NCI-H1048 (cell line): ENCODE measurements around the gene PDIA6.
"Not testable (repeated sequence)": the region's sequence is repeated elsewhere in the genome, so short reads cannot be mapped to it uniquely, and the experiment has no call there.

Source experiments
- DNase-seq: peaks from one replicate; lab custom pipeline; 2025; lab: John Stamatoyannopoulos, UW

The PDIA6 gene

DNA sequence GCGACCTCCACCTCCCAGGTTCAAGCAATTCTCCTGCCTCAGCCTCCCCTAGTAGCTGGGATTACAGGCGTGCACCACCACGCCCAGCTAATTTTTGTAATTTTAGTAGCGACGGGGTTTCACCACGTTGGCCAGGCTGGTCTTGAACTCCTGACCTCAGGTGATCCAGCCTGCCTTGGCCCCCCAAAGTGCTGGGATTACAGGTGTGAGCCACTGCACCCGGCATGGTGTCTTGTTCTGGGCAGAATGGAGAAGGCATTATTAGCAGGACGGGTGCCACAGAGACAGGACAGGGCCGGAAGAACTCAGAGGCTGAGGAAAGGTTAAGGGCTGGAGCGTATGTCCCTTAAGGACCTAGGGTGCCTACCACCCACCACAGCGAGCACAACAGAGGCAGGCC is 31.8 kb downstream of the PDIA6 start:
- DNase-seq = not testable (repeated sequence)

DNA sequence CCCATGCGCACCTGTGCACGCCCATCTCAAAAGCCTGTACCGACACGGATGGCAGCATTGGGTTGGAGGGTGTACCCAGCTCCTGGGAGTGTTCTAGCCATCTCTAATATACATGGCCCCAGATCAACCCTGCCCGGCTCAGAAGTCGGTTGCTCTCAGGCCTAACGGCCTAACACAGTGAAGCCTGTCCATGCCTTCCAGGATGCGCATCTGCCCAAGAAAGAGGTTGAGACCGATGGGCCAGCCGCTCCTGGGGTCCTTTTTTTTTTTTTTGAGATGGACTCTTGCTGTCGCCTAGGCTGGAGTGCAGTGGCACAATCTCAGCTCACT is 32.1 kb downstream of the PDIA6 start:
- DNase-seq = no peak

- DNase-seq = no peak
Measured at GRCh38 chr2:10779776-10780490, 32.7 kb downstream of the PDIA6 start.

DNA sequence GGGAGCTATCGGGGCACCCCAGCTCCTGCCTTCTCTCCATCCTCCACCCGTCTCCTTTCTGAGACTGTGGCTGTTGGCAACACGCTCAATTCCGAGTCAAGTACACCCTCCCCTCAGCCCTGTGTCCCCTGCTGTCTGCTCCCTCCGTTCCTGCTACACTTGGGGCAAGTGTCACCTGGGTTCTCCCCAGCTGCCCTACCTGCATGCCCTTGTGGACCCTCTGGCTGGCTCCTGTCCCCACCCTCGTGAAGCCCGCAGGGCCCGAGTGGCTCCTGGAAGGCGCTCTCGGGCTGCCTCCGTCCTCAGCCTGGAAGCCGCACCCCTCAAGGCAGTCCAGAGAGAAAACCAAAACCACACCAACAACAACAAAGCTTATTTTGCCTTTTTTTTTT is 33.9 kb downstream of the PDIA6 start:
- DNase-seq = no peak

DNA sequence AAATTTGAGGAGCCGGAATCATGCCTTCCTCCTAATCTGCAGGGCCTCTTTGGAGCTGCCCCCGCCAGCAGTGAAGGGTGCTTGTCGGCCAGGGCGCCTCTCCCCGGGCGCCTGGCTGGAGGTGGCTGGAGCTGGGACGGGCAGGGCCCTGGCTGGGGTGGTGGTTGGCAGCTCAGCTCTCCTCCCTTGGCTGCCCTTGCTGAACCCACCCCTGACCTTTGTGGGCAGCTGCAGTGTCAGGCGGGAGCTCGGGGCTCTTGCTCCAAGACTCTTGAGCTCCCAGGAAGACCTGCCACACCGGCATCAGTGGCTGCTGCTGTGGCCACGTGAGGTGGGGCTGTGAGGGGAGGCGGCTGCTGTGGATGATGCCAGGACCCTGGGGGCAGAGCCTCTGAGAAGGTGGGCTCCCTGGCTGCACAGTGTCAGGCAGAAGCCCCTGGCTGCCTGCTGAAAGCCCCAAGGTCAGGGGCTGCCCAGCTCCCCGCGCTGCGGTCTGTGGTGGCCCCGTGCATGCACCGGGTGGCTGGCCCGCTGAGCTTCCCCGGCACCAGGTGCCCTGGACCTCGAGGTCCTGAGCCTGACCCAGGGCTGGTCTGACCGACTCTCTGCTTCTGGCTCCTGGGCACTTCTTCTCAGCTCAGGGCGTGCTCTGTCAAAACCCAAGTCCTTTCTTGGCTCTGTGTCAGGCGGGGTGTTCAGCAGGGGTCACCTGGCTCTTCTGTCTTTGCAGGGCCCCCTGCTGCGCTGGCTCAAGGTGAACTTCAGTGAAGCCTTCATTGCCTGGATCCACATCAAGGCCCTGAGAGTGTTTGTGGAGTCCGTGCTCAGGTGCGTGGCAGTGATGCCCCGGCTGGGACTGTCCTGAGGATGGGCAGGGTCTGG is 34.5 kb downstream of the PDIA6 start:
- DNase-seq = no peak

DNA sequence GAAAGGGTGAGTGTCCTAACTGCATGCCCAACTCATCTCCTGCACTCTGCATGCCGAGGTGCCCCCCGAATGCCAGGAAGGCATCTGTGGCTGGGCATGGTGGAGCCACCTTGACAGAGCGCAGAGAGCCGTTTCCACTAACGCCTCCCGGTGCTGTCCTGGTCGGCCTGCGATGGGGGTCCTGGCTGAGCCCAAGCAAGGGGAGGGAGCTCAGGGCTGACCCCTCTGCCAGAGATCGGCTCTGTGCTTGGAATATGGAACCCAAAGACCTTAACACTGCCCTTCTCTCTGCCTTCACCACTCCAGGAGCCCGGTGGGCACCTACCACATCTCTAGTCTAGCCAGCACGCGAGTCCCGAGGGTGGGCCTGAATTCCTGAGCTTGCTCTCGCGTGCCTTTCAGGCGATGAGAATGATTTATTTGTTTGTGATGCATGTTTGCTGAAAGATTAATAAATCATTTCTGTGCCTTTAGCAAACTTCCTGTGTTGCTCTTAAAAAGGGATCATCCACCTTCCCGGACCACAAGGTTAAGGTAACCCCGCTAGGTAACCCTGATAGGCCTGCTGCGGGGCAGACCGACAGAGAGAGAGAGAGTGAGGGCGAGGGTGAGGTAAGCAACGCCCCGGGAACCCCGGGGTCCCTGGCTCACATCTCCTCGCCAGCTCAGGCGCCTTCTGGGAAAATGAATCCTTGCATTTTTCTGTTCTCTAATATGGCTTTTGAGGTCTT is 35.3 kb downstream of the PDIA6 start:
- DNase-seq = no peak

GRCh38 chr2:10776231-10776977 is 36.2 kb downstream of the PDIA6 start:
- DNase-seq = no peak

DNA sequence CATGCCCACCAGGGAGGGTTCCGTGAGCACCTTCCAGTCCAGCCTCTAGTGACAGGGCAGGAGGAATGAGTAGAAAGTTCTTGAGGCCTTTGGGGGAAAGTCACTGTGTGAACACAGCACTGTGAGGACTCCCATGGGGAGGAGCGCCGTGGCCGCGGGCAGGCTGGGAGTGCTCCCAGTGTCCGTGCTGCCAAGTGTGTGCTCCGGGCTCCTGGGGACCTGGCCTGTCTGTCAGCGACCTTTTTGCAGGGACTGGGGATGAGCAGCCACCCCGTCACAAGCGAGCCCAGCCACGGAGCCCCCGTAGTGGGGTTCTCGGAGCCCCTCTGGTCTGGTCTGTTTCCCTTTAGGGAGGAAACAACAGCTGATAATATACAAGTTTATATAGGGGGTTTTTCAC is 36.8 kb downstream of the PDIA6 start:
- no peak for DNase-seq

GRCh38 chr2:10775021-10775780 is 37.4 kb downstream of the PDIA6 start:
- no peak for DNase-seq

DNA sequence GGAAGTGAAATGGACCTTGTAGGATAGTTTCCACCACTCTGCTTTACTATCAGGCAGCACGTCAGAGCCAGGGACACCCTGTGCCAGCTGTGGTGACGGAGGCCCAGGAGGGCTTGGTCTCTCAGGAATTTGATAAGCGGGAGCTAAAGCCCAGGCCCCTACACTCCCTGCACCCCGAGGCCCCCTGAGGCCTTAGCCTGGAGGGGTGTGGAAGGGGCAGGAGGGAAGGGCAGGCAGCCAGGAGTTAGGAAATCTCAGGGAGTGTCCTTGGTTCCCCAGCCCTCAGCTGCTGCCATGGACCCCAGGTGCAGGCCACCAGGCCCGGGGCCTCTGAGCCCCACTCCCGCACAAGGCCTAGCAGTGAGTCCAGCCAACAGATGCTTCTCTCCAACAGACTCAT is 38.2 kb downstream of the PDIA6 start:
- no peak for DNase-seq

- no peak for DNase-seq
Measured at GRCh38 chr2:10773821-10774341, 38.7 kb downstream of the PDIA6 start.

DNA sequence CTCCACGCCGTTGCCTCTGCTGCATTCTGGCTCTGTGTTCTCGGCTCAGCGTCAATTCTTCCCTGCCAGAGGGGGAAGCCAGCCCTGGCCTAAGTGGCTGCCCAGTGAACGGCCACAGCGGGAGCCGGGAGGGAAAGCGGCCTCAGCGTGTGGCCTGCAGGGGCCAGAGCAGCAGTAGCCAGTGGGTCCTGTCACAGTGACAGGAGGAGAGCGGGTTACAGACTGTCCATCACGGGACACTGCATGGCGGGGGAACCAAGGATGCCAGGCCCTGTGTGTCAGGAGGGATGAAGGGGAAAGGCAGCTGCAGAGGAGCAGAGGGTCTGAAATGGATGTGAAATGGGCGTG is 39.7 kb downstream of the PDIA6 start:
- DNase-seq = no peak

GRCh38 chr2:10772201-10772867 is 40.3 kb downstream of the PDIA6 start:
- DNase-seq = no peak

GRCh38 chr2:10771786-10772185 is 40.8 kb downstream of the PDIA6 start:
- no peak for DNase-seq

- DNase-seq = no peak
Measured at GRCh38 chr2:10770956-10771750, 41.4 kb downstream of the PDIA6 start.

- no peak for DNase-seq
Measured at GRCh38 chr2:10768063-10768507, 44.5 kb downstream of the PDIA6 start.

- DNase-seq = no peak
Measured at GRCh38 chr2:10765914-10766313, 46.7 kb downstream of the PDIA6 start.

DNA sequence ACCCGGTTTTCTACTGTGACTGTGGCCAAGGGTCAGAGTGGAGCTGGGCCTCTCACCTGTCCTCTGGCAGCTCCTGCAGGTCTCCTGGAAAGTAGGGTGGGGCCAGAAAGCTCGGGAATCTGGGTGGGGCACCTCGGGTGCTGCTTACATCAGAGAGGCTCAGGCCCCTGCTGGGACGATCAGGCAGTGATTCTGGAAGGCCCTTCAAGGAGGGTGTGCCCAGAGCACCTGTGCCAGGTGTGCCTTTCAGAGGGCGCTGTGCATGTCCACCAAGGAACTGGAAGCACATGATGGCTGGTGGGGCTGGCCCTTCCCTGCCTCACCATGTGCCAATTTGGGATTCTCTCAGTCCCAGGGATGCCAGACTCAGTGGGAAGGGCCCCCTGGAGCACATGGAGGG is 47.1 kb downstream of the PDIA6 start:
- no peak for DNase-seq

DNA sequence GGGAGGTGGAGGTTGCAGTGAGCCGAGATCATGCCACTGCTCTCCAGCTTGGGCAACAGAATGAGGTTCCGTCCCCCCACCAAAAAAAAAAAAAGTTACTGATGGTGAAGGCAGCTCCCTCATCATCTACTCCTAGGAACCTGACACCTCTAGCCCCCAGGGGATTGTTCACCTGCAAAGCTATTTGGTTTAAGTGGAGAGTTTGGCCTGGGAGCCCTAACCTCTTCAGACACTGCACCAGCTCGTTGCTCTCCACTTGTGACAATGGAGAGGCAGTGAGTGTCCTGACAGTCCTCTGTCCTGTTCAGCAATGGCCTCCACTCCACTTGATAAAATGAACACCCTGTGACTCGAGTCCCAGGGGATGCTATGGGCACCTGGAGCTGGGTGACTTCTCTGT is 47.7 kb downstream of the PDIA6 start:
- no peak for DNase-seq
